ENCODE measurements around the gene ITFG2. TPM values are rescaled to one million over a fixed set of nuclear protein-coding genes. Genes with fewer than 3 reads are reported as not detected.

ITFG2 gene
- total and polyA plus RNA-seq, 2 of the 13 experiments (the other 11 are each of a cell fraction or from before 2014, with no cell fraction given), result 14.8 to 15.5 TPM

DNA sequence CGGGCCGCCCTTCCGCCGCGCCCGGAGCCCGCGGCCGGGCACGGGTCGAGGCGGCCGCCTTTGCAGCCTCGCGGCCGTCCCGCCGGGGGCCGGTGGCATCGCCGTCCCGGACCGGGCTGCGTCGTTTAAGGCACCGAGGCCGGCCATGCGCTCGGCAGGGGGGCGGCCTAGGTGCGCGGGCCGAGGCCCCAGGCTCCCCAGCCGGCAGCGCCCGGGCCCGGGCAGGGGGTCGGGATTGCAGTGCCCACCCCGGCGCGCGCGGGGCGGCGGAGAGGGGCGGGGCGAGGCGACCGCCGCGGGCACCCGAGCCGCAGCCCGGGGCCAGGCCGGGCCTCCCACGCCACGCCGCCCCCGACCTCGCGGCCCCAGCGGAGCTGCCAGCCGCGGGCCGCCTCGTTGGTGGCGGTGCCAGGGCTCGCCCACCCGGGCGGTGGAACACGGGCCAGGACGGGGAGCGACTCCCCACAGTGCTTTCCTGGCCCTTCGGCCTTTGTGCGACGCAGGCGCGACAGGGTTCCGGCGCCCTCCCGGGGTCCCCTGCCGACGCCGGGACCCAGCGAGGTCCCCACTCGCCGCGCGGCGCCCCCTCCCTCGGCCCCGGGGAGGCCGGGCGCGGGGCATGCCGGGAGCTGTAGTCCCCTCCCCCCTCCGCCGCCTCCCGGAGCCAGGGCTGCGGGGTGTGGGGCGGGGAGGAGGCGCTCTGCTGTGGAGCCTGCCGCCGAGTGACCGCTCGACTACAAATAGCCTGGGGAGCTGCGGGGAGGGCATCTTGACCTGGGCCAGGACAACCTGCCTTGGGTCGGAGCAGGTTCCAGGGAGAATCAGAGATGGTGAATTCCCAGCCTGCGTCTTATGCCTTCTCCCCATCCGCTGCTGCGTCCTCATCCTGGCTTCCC, 16.9 kb upstream of the ITFG2 start (continued):
- TF ChIP-seq, protein P1, sequence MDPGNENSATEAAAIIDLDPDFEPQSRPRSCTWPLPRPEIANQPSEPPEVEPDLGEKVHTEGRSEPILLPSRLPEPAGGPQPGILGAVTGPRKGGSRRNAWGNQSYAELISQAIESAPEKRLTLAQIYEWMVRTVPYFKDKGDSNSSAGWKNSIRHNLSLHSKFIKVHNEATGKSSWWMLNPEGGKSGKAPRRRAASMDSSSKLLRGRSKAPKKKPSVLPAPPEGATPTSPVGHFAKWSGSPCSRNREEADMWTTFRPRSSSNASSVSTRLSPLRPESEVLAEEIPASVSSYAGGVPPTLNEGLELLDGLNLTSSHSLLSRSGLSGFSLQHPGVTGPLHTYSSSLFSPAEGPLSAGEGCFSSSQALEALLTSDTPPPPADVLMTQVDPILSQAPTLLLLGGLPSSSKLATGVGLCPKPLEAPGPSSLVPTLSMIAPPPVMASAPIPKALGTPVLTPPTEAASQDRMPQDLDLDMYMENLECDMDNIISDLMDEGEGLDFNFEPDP (CRISPR knock-in tag; conservative IDR thresholded peaks at IDR 0.05), result 0 out of 2 replicates have a peak, but pooled peaks have one; percentile 41
- TF ChIP-seq MXD4 (CRISPR knock-in tag; IDR thresholded peaks at IDR 0.05) (peak; percentile 43; the same call in 1 of the 2 replicates), NFYC (CRISPR knock-in tag; IDR thresholded peaks at IDR 0.05) (no peak), THAP11 (CRISPR knock-in tag; IDR thresholded peaks at IDR 0.05) (peak; percentile 96), ZNF607 (CRISPR knock-in tag; IDR thresholded peaks at IDR 0.05; ENCODE audit: borderline replicate concordance) (0 out of 2 replicates have a peak, but pooled peaks have one; percentile 37), KLF16 (CRISPR knock-in tag; IDR thresholded peaks at IDR 0.05) (peak in 1 of 2 experiments; percentile 57; a peak in 1 of 4 replicates), MAFF (IDR thresholded peaks at IDR 0.05; ENCODE audit: low read depth, low read length) (no peak), ZNF543 (CRISPR knock-in tag; IDR thresholded peaks at IDR 0.05) (no peak), ZUFSP (CRISPR knock-in tag; IDR thresholded peaks at IDR 0.05; ENCODE audit: borderline replicate concordance) (no peak), ZNF276 (CRISPR knock-in tag; IDR thresholded peaks at IDR 0.05; ENCODE audit: low read depth) (peak; percentile 24; the same call in 1 of the 2 replicates), AHR (CRISPR knock-in tag; IDR thresholded peaks at IDR 0.05) (no peak), AKAP8 (CRISPR knock-in tag; IDR thresholded peaks at IDR 0.05) (peak; percentile 74), MAZ (IDR thresholded peaks at IDR 0.05; ENCODE audit: borderline replicate concordance, low read depth, low read length) (peak; percentile 53; the same call in 1 of the 2 replicates), MAZ (CRISPR knock-in tag; IDR thresholded peaks at IDR 0.05; ENCODE audit: low read depth) (peak; percentile 76; the same call in 1 of the 2 replicates), NR2F1 (CRISPR knock-in tag; IDR thresholded peaks at IDR 0.05) (no peak), YY1 (IDR thresholded peaks at IDR 0.05; ENCODE audit: insufficient read depth, insufficient replicate concordance, low read depth, low read length) (peak; percentile 23), KDM2A (CRISPR knock-in tag; IDR thresholded peaks at IDR 0.05; ENCODE audit: borderline replicate concordance, low read depth) (peak; percentile 85)
- TF ChIP-seq, protein P2, sequence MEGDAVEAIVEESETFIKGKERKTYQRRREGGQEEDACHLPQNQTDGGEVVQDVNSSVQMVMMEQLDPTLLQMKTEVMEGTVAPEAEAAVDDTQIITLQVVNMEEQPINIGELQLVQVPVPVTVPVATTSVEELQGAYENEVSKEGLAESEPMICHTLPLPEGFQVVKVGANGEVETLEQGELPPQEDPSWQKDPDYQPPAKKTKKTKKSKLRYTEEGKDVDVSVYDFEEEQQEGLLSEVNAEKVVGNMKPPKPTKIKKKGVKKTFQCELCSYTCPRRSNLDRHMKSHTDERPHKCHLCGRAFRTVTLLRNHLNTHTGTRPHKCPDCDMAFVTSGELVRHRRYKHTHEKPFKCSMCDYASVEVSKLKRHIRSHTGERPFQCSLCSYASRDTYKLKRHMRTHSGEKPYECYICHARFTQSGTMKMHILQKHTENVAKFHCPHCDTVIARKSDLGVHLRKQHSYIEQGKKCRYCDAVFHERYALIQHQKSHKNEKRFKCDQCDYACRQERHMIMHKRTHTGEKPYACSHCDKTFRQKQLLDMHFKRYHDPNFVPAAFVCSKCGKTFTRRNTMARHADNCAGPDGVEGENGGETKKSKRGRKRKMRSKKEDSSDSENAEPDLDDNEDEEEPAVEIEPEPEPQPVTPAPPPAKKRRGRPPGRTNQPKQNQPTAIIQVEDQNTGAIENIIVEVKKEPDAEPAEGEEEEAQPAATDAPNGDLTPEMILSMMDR (CRISPR knock-in tag; IDR thresholded peaks at IDR 0.05), result peak; percentile 15; the same call in 1 of the 2 replicates
- TF ChIP-seq, protein P3, sequence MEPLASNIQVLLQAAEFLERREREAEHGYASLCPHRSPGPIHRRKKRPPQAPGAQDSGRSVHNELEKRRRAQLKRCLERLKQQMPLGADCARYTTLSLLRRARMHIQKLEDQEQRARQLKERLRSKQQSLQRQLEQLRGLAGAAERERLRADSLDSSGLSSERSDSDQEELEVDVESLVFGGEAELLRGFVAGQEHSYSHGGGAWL (CRISPR knock-in tag; IDR thresholded peaks at IDR 0.05), result 0 out of 2 replicates have a peak, but pooled peaks have one; percentile 41
